Measurements from ENCODE around the gene KCNMA1. TPM values are rescaled to one million over a fixed set of nuclear protein-coding genes. Genes with fewer than 3 reads are reported as not detected.

KCNMA1 gene
- total and polyA plus RNA-seq, 10 of the 15 experiments (the other 5 are each of a cell fraction or from before 2014, with no cell fraction given), result 8.5 to 77.0 (median 21.3) TPM

DNA sequence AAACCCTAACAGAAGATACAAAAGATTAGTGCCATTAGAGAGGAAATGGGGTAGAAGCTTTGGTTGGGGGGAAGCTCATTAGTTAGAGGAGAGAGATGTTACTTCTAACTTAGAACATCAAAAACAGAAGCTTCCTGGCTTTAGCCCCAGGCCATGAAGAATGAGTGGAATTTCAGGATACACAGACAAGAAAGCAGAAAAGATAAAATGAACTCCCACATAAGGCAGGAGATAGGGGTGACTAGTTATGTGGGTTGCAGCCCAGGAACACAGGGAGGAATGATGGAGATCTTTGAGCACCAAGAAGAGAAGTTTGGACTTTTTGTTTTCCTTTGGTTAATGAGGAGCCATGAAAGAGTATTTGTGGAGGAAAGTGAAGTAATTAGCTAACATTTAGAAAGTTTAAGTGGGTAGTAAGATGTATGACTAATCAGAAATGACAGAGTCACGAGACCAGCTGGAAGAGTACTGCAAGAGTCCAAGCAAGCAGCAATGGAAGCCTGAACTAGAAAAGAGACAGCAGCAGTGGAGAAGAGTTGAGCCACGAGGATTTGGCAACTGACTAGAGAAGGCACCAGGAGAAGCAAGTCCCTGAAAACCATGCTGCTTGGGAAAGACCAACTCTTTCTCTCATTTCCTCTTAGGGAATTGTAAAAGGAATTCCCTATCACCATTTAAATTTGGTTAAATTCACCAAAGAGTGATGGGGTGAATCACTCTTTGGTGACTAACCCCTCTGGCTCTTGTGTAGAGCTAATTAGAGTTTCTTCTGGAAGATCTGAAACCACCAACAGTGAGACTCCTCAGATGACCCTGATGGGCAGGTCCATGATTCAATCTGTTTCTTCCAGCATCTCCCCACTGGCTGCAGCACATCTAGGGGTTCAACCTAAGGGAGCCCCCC is 131.9 kb downstream of the KCNMA1 start:
- H3K9ac ChIP-seq (ENCODE audit: control insufficient read depth, insufficient read depth, low read length), result no peak overlapping the region
- CTCF ChIA-PET, result interaction anchor here (0.7 to 2.7 kb wide), 16 partner anchors 10 to 331 kb away, joined by 3 to 11 read pairs (median 6); no protein-coding TSS in a partner anchor
- H3K27me3 ChIP-seq (replicated peaks in 1 of 2; ENCODE audit: control insufficient read depth in 2 of 2, insufficient read depth in 2 of 2, low read length in 1 of 2), result no peaks in the 10 kb centered on the region
- H2AFZ ChIP-seq (ENCODE audit: control insufficient read depth, low read depth, low read length), result no peak overlapping the region
- H3K36me3 ChIP-seq (ENCODE audit: control insufficient read depth in 2 of 2, insufficient read depth in 2 of 2, low read length in 1 of 2), result no peaks in the 10 kb centered on the region
- SMC1A ChIA-PET (ENCODE audit: uncharacterized antibody, unreplicated experiment), result interaction anchor here (0.8 to 8.3 kb wide), 29 partner anchors 8 to 342 kb away, joined by 3 to 74 read pairs (median 4); no protein-coding TSS in a partner anchor
- DNase-seq (ENCODE audit: low read depth, low spot score), result no peak
- BruUV-seq (replicated peaks), result no TSS peak
- intact Hi-C loops (cut with micrococcal nuclease; ENCODE audit: unreplicated experiment) (no loop called here), in situ Hi-C loops (cut with MboI) (no loop called here)
- RAD21 ChIA-PET (ENCODE audit: unreplicated experiment), result interaction anchor here (0.7 to 4.2 kb wide), 20 partner anchors 9 to 332 kb away, joined by 3 to 19 read pairs (median 4); partner anchors contain the start of gene KCNMA1
- no peak overlapping the region for H3K27ac ChIP-seq (ENCODE audit: control insufficient read depth, insufficient read depth)
- ATAC-seq, result no peak
- no peaks in the 10 kb centered on the region for H3K79me2 ChIP-seq (ENCODE audit: control insufficient read depth, insufficient read depth, low read length)
- POLR2A ChIA-PET, result interaction anchor here (0.7 to 5.7 kb wide), 7 partner anchors 8 to 108 kb away, joined by 3 to 29 read pairs (median 4); no protein-coding TSS in a partner anchor
- WGBS (ENCODE audit: insufficient coverage, insufficient replicate concordance, low lambda C conversion rate, missing lambda C conversion rate), result 0% methylated on average over 2 of the region's 2 CpGs
- H3K4me3 ChIP-seq, result no peak overlapping the region
- no peak overlapping the region for H3K4me2 ChIP-seq (ENCODE audit: control insufficient read depth, insufficient read depth)
- H3K4me1 ChIP-seq (ENCODE audit: control insufficient read depth, insufficient read depth, low read length), result peaks cover 11% of the 10 kb centered on the region
- peak; percentile 58 to 69 for TF ChIP-seq BHLHE40 (IDR thresholded peaks at IDR 0.05; ENCODE audit: borderline replicate concordance in 1 of 2, low read depth in 2 of 2, low read length in 1 of 2)
- TF ChIP-seq ZBED1 (IDR thresholded peaks at IDR 0.05; ENCODE audit: borderline replicate concordance), result no peak
- H4K20me1 ChIP-seq (ENCODE audit: control insufficient read depth, insufficient read depth), result no peaks in the 10 kb centered on the region
- no peak for FAIRE-seq
- H3K9me3 ChIP-seq (replicated peaks; ENCODE audit: control insufficient read depth, insufficient read depth, low read length), result no peaks in the 10 kb centered on the region

DNA sequence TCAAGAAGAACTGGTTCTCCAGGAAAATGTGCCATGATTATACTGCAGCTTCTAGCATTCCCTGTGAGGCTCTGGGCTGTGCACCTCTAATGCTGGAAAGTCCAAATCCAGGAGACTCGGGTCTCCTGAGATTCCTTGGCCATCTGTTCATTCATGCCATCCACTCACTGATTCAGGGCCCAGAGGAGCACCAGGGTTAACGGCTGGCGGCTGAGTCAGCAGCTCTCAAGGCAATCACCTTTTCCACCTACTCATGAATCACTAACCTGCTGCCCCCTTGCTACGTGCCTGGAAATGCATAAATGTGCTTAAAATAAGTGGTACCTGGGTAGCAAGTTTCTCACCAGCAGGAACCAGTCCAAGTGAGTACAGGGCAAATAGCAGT is 132.7 kb downstream of the KCNMA1 start:
- RAD21 ChIA-PET (ENCODE audit: unreplicated experiment), result interaction anchor here (0.8 to 4.2 kb wide), 13 partner anchors 13 to 331 kb away, joined by 3 to 19 read pairs (median 4); partner anchors contain the start of gene KCNMA1
- 17% methylated on average over 4 of the region's 4 CpGs for WGBS (ENCODE audit: insufficient coverage, insufficient replicate concordance, low lambda C conversion rate, missing lambda C conversion rate)
- H3K4me2 ChIP-seq (ENCODE audit: control insufficient read depth, insufficient read depth), result no peak overlapping the region
- DNase-seq (ENCODE audit: low read depth, low spot score) (no peak), ATAC-seq (no peak), FAIRE-seq (no peak)
- H3K9ac ChIP-seq (ENCODE audit: control insufficient read depth, insufficient read depth, low read length), result no peak overlapping the region
- SMC1A ChIA-PET (ENCODE audit: uncharacterized antibody, unreplicated experiment), result interaction anchor here (1.0 to 8.3 kb wide), 19 partner anchors 8 to 137 kb away, joined by 3 to 74 read pairs (median 5); no protein-coding TSS in a partner anchor
- TF ChIP-seq E2F4 (IDR thresholded peaks at IDR 0.05; ENCODE audit: low read depth, low read length) (no peak), YY1 (IDR thresholded peaks at IDR 0.05; ENCODE audit: low read depth, low read length) (no peak), MXI1 (IDR thresholded peaks at IDR 0.05; ENCODE audit: low read depth, low read length) (no peak)
- TF ChIP-seq, protein P1, sequence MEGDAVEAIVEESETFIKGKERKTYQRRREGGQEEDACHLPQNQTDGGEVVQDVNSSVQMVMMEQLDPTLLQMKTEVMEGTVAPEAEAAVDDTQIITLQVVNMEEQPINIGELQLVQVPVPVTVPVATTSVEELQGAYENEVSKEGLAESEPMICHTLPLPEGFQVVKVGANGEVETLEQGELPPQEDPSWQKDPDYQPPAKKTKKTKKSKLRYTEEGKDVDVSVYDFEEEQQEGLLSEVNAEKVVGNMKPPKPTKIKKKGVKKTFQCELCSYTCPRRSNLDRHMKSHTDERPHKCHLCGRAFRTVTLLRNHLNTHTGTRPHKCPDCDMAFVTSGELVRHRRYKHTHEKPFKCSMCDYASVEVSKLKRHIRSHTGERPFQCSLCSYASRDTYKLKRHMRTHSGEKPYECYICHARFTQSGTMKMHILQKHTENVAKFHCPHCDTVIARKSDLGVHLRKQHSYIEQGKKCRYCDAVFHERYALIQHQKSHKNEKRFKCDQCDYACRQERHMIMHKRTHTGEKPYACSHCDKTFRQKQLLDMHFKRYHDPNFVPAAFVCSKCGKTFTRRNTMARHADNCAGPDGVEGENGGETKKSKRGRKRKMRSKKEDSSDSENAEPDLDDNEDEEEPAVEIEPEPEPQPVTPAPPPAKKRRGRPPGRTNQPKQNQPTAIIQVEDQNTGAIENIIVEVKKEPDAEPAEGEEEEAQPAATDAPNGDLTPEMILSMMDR (IDR thresholded peaks at IDR 0.05 in 2 of 3, conservative IDR thresholded peaks at IDR 0.05 in 1 of 3; ENCODE audit: control insufficient read depth in 2 of 3, extremely low read depth in 1 of 3, insufficient read depth in 1 of 3, low read depth in 3 of 3, low read length in 3 of 3), result peak in 1 of 3 experiments; percentile 8; a peak in 1 of 6 replicates
- H3K79me2 ChIP-seq (ENCODE audit: control insufficient read depth, insufficient read depth, low read length), result no peaks in the 10 kb centered on the region
- no peak overlapping the region for H2AFZ ChIP-seq (ENCODE audit: control insufficient read depth, low read depth, low read length)
- intact Hi-C loops (cut with micrococcal nuclease; ENCODE audit: unreplicated experiment) (no loop called here), in situ Hi-C loops (cut with MboI) (no loop called here)
- CTCF ChIA-PET, result interaction anchor here (0.7 to 2.7 kb wide), 18 partner anchors 9 to 331 kb away, joined by 3 to 11 read pairs (median 4); partner anchors contain the start of gene KCNMA1
- H3K4me1 ChIP-seq (ENCODE audit: control insufficient read depth, insufficient read depth, low read length), result peaks cover 11% of the 10 kb centered on the region
- no peak overlapping the region for H3K4me3 ChIP-seq
- H3K27me3 ChIP-seq (replicated peaks in 1 of 2; ENCODE audit: control insufficient read depth in 2 of 2, insufficient read depth in 2 of 2, low read length in 1 of 2), result no peaks in the 10 kb centered on the region
- H4K20me1 ChIP-seq (ENCODE audit: control insufficient read depth, insufficient read depth), result no peaks in the 10 kb centered on the region
- H3K36me3 ChIP-seq (ENCODE audit: control insufficient read depth in 2 of 2, insufficient read depth in 2 of 2, low read length in 1 of 2), result no peaks in the 10 kb centered on the region
- no TSS peak for BruUV-seq (replicated peaks)
- no peak overlapping the region for H3K27ac ChIP-seq (ENCODE audit: control insufficient read depth, insufficient read depth)
- POLR2A ChIA-PET, result interaction anchor here (1.1 to 5.7 kb wide), 6 partner anchors 7 to 118 kb away, joined by 3 to 29 read pairs (median 4); no protein-coding TSS in a partner anchor
- H3K9me3 ChIP-seq (replicated peaks; ENCODE audit: control insufficient read depth, insufficient read depth, low read length), result no peaks in the 10 kb centered on the region
